HepG2 (cell line): Measurements from ENCODE around the gene TMEM229B. TPM values are rescaled to one million over a fixed set of nuclear protein-coding genes. Genes with fewer than 3 reads are reported as not detected.

Experiments
- CAMTA2 ChIP-seq: sonication (generic); formaldehyde crosslinking; IDR thresholded peaks from 2 replicates; pipeline ENCODE4 v1.4.0; 2020; ENCODE audit warnings: mild to moderate bottlenecking, missing genetic modification reagents, borderline replicate concordance
- ETV6 ChIP-seq: sonication (generic); formaldehyde crosslinking; conservative IDR thresholded peaks from 2 replicates; pipeline ENCODE4 v1.4.0; 2020; ENCODE audit warnings: missing genetic modification reagents
- EZH2 ChIP-seq: conservative IDR thresholded peaks from 2 replicates; pipeline ENCODE4 v1.6.1; 2012; ENCODE audit warnings: mild to moderate bottlenecking, low read depth, low read length, moderate library complexity
- FOXA1 ChIP-seq, 2 experiments: fragments of 450-650 bp in 1 of 2; sonication (generic) in 1 of 2; formaldehyde crosslinking in 1 of 2; IDR thresholded peaks; 2 replicates each; pipeline versions ENCODE4 v1.4.0 to v1.6.1; 2016 to 2020; ENCODE audit warnings: missing genetic modification reagents in 1 of 2
- FOXO4 ChIP-seq: sonication (generic); formaldehyde crosslinking; conservative IDR thresholded peaks from 2 replicates; pipeline ENCODE4 v1.8.1; 2023; ENCODE audit warnings: missing genetic modification reagents
- HDAC2 ChIP-seq: sonication (generic); formaldehyde crosslinking; IDR thresholded peaks from 2 replicates; pipeline ENCODE4 v1.4.0; 2020; ENCODE audit warnings: missing genetic modification reagents
- HIVEP1 ChIP-seq: sonication (generic); formaldehyde crosslinking; IDR thresholded peaks from 2 replicates; pipeline ENCODE4 v1.4.0; 2020; ENCODE audit warnings: mild to moderate bottlenecking, missing genetic modification reagents
- HOXD1 ChIP-seq: sonication (generic); formaldehyde crosslinking; IDR thresholded peaks from 2 replicates; pipeline ENCODE4 v1.5.0; 2020; ENCODE audit warnings: missing genetic modification reagents
- KDM2A ChIP-seq: sonication (generic); formaldehyde crosslinking; IDR thresholded peaks from 2 replicates; pipeline ENCODE4 v1.4.0; 2020; ENCODE audit warnings: low read depth, missing genetic modification reagents, borderline replicate concordance
- MAFG ChIP-seq: sonication (generic); formaldehyde crosslinking; IDR thresholded peaks from 2 replicates; pipeline ENCODE4 v1.5.1; 2020; ENCODE audit warnings: mild to moderate bottlenecking, missing genetic modification reagents
- NCOA1 ChIP-seq: sonication (generic); formaldehyde crosslinking; IDR thresholded peaks from 2 replicates; pipeline ENCODE4 v1.9.0; 2021; ENCODE audit warnings: missing genetic modification reagents
- PHF5A ChIP-seq: IDR thresholded peaks from one replicate; pipeline ENCODE4 v1.6.1; 2018; ENCODE audit warnings: low read depth, missing genetic modification reagents; ENCODE audit not compliant: unreplicated experiment
- SPEN ChIP-seq: sonication (generic); formaldehyde crosslinking; IDR thresholded peaks from 2 replicates; pipeline ENCODE4 v1.5.1; 2020; ENCODE audit warnings: low read depth, mild to moderate bottlenecking, missing genetic modification reagents
- XRCC5 ChIP-seq: fragments of 200-400 bp; formaldehyde crosslinking; optimal IDR thresholded peaks from 2 replicates; pipeline ENCODE3; 2017; ENCODE audit warnings: mild to moderate bottlenecking, low read length
- ZFP36L2 ChIP-seq: sonication (generic); formaldehyde crosslinking; IDR thresholded peaks from 2 replicates; pipeline ENCODE4 v1.4.0; 2020; ENCODE audit warnings: missing genetic modification reagents
- ZMYM4 ChIP-seq: sonication (generic); formaldehyde crosslinking; IDR thresholded peaks from 2 replicates; pipeline ENCODE4 v1.8.1; 2023; ENCODE audit warnings: mild to moderate bottlenecking, missing genetic modification reagents
- ZNF12 ChIP-seq: sonication (generic); formaldehyde crosslinking; IDR thresholded peaks from 2 replicates; pipeline ENCODE4 v1.5.0; 2020; ENCODE audit warnings: missing genetic modification reagents
- ZNF781 ChIP-seq: sonication (generic); formaldehyde crosslinking; IDR thresholded peaks from 2 replicates; pipeline ENCODE4 v1.5.1; 2020; ENCODE audit warnings: borderline replicate concordance, mild to moderate bottlenecking, missing genetic modification reagents; ENCODE audit errors: not compliant biosample characterization
- ZNF878 ChIP-seq: sonication (generic); formaldehyde crosslinking; IDR thresholded peaks from 2 replicates; pipeline ENCODE4 v1.8.1; 2023; ENCODE audit warnings: mild to moderate bottlenecking, missing genetic modification reagents, moderate library complexity
- polyA plus RNA-seq, 8 experiments: library from polyadenylated mRNA; depleted of rRNA in 3 of 8; stranded (reverse) in 7 of 8; unstranded in 1 of 8; fragments of >200 nt; fragmentation: Illumina TruSeq in 4 of 8; extraction: Trizol in 4 of 8; gene quantifications; 2 replicates each; pipeline versions ENCODE4 v1.2.1 to v1.2.3, GENCODE V29; 2011 to 2016; ENCODE audit warnings: low read depth in 4 of 8, missing spikeins in 1 of 8, mixed read lengths in 1 of 8; ENCODE audit not compliant: insufficient read depth in 1 of 8
- total RNA-seq, 5 experiments: library from RNA; depleted of rRNA; stranded (reverse); fragments of >200 nt; fragmentation: Illumina TruSeq; extraction: Trizol; gene quantifications; 2 replicates each; pipeline ENCODE4 v1.2.3, GENCODE V29; 2016; ENCODE audit warnings: low read depth in 1 of 5
- TF ChIP-seq, protein P1 (sequence below): sonication (generic); formaldehyde crosslinking; IDR thresholded peaks from 2 replicates; pipeline ENCODE4 v1.8.0; 2022; ENCODE audit warnings: mild to moderate bottlenecking, missing genetic modification reagents, moderate library complexity

Gene TMEM229B
- total and polyA plus RNA-seq, 2 of the 13 experiments (the other 11 are each of a cell fraction or from before 2014, with no cell fraction given), result 0.69 to 1.1 TPM

DNA sequence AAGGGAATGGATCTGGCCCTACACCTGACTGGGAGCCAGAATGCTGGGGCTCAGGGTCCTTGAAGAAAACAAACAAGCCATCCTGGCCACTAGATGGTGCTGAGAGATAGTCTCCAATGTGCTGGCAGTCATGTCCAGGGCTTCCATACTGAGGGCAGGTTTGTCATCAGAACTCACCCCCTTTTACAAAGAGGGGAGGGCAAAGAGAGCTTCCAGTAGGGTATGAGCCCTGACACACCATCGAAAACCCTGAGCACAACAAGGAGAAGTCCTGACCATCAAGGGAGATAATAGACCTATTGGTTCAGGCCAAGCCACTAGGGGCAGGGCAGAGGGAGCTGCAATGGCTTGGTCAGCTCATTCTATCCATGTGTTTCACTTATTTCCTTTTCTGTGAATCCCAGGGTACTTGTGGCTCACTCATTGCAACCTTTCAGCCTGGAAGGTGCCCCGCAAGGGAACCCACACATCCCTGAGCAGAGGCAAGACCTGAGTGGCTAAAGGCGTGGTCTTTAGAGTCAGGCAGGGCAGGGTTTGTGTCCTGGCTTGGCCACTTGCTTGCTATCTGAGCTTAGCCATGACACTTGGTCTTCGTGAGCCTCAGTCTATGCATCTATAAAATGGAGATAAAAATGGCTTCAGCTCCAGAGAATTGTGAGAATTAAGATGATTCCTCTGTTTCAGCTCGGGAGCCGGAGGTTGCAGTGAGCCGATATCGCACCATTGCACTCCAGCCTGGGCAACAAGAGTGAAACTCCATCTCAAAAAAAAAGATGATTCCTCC lies 38.3 kb upstream of the TMEM229B start (continued):
- no peak for TF ChIP-seq NCOA1 (CRISPR knock-in tag)
- no peak for TF ChIP-seq HOXD1 (CRISPR knock-in tag)
- TF ChIP-seq, protein P1, sequence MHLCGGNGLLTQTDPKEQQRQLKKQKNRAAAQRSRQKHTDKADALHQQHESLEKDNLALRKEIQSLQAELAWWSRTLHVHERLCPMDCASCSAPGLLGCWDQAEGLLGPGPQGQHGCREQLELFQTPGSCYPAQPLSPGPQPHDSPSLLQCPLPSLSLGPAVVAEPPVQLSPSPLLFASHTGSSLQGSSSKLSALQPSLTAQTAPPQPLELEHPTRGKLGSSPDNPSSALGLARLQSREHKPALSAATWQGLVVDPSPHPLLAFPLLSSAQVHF (CRISPR knock-in tag), result no peak
- TF ChIP-seq EZH2, result no peak
- 0 out of 2 replicates have a peak, but pooled peaks have one; percentile 43 for TF ChIP-seq HIVEP1 (CRISPR knock-in tag)
- no peak for TF ChIP-seq ETV6 (CRISPR knock-in tag)
- TF ChIP-seq ZMYM4 (CRISPR knock-in tag), result 0 out of 2 replicates have a peak, but pooled peaks have one; percentile 42
- no peak for TF ChIP-seq MAFG (CRISPR knock-in tag)
- TF ChIP-seq ZNF781, result peak; percentile 19
- no peak for TF ChIP-seq FOXO4
- no peak for TF ChIP-seq ZNF878
- no peak for TF ChIP-seq ZFP36L2 (CRISPR knock-in tag)
- no peak for TF ChIP-seq CAMTA2 (CRISPR knock-in tag)
- no peak for TF ChIP-seq FOXA1 (IDR thresholded peaks at IDR 0.05)
- TF ChIP-seq FOXA1 (CRISPR knock-in tag; IDR thresholded peaks at IDR 0.05), result peak; percentile 35; the same call in 1 of the 2 replicates
- TF ChIP-seq PHF5A (CRISPR knock-in tag), result peak; percentile 36
- TF ChIP-seq ZNF12 (CRISPR knock-in tag), result no peak
- 0 out of 2 replicates have a peak, but pooled peaks have one; percentile 13 for TF ChIP-seq HDAC2 (CRISPR knock-in tag)
- TF ChIP-seq KDM2A, result 0 out of 2 replicates have a peak, but pooled peaks have one; percentile 22
- no peak for TF ChIP-seq SPEN
- TF ChIP-seq XRCC5, result peak; percentile 30
